ENCODE measurements around the gene ARL16.

- TF ChIP-seq EP300 (IDR thresholded peaks at IDR 0.05) (no peak), POLR2A (IDR thresholded peaks at IDR 0.05) (no peak)
- TF ChIP-seq, protein P1, sequence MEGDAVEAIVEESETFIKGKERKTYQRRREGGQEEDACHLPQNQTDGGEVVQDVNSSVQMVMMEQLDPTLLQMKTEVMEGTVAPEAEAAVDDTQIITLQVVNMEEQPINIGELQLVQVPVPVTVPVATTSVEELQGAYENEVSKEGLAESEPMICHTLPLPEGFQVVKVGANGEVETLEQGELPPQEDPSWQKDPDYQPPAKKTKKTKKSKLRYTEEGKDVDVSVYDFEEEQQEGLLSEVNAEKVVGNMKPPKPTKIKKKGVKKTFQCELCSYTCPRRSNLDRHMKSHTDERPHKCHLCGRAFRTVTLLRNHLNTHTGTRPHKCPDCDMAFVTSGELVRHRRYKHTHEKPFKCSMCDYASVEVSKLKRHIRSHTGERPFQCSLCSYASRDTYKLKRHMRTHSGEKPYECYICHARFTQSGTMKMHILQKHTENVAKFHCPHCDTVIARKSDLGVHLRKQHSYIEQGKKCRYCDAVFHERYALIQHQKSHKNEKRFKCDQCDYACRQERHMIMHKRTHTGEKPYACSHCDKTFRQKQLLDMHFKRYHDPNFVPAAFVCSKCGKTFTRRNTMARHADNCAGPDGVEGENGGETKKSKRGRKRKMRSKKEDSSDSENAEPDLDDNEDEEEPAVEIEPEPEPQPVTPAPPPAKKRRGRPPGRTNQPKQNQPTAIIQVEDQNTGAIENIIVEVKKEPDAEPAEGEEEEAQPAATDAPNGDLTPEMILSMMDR (IDR thresholded peaks at IDR 0.05): no peak
Observed at GRCh38 chr17:81695211-81695610, 11.6 kb upstream of the ARL16 start.

All from ovary (tissue), 3 donors.